ENCODE measurements around the gene TEX55.

The TEX55 gene

GRCh38 chr3:119194237-119195150 lies 48.5 kb downstream of the TEX55 start:
- H3K4me1 ChIP-seq, result no peaks in the 10 kb centered on the region
- intact Hi-C loops (cut with DNase I; ENCODE audit: low total_unique reads), result no loop called here
- no peaks in the 10 kb centered on the region for H3K36me3 ChIP-seq
- H3K9me3 ChIP-seq, result no peaks in the 10 kb centered on the region
- H3K4me3 ChIP-seq, result no peak overlapping the region
- H3K27ac ChIP-seq, result no peak overlapping the region
- no peak for DNase-seq
- H3K27me3 ChIP-seq, result no peaks in the 10 kb centered on the region
- no peak for TF ChIP-seq CTCF (IDR thresholded peaks at IDR 0.05)

- no peak for DNase-seq
- TF ChIP-seq CTCF (IDR thresholded peaks at IDR 0.05), result no peak
- Histone ChIP-seq H3K27ac (no peak overlapping the region), H3K4me3 (no peak overlapping the region), H3K9me3 (no peaks in the 10 kb centered on the region), H3K4me1 (no peaks in the 10 kb centered on the region), H3K36me3 (no peaks in the 10 kb centered on the region), H3K27me3 (no peaks in the 10 kb centered on the region)
- intact Hi-C loops (cut with DNase I; ENCODE audit: low total_unique reads), result no loop called here
Measured at GRCh38 chr3:119195151-119195476, 49.1 kb downstream of the TEX55 start.

- Histone ChIP-seq H3K27me3 (no peaks in the 10 kb centered on the region), H3K27ac (no peak overlapping the region), H3K36me3 (no peaks in the 10 kb centered on the region), H3K4me1 (no peaks in the 10 kb centered on the region), H3K9me3 (no peaks in the 10 kb centered on the region), H3K4me3 (no peak overlapping the region)
- intact Hi-C loops (cut with DNase I; ENCODE audit: low total_unique reads), result no loop called here
- no peak for TF ChIP-seq CTCF (IDR thresholded peaks at IDR 0.05)
- no peak for DNase-seq
Measured at GRCh38 chr3:119195911-119196310, 49.9 kb downstream of the TEX55 start.
